ENCODE data around the gene CYB5B.

- TF ChIP-seq CTCF (conservative IDR thresholded peaks at IDR 0.05; ENCODE audit: low read length), result no peak
- no peak for TF ChIP-seq EZH2phosphoT487 (IDR thresholded peaks at IDR 0.05; ENCODE audit: borderline replicate concordance, low read depth, low read length)
Observed at GRCh38 chr16:69453936-69454335, 29.5 kb downstream of the CYB5B start.

All from OCI-LY7 (cell line).